Activated T-helper 9 cell treated with anti-CD3 and anti-CD28 coated beads, Interleukin-2, amount 50 U/mL, for 16 hours (primary cell): Measurements from ENCODE around the gene ZSCAN26.
"Not testable (repeated sequence)": the region's sequence is repeated elsewhere in the genome, so short reads cannot be mapped to it uniquely, and the experiment has no call there.

Experiments used
- DNase-seq: peaks from one replicate; pipeline ENCODE4 v3.0.0-alpha.2; 2020; ENCODE audit warnings: low read depth

The ZSCAN26 gene

GRCh38 chr6:28257042-28257441 is 9.9 kb upstream of the ZSCAN26 start:
- no peak for DNase-seq

- peak; percentile 40 for DNase-seq
These were observed 7.8 kb upstream of the ZSCAN26 start, which contains the start of gene NKAPL for GRCh38 chr6:28258877-28259777. Gene NKAPL (plus strand): TSS chr6:28259297. CDS start chr6:28259372, 75 bp downstream.

GRCh38 chr6:28263922-28264321 is 3.0 kb upstream of the ZSCAN26 start:
- no peak for DNase-seq

- DNase-seq = no peak
These were observed 2.0 kb upstream of the ZSCAN26 start for GRCh38 chr6:28264834-28265401.

- DNase-seq = no peak
These were observed 381 bp upstream of the ZSCAN26 start for GRCh38 chr6:28266563-28266961.

- DNase-seq = no peak
These were observed 734 bp downstream of the ZSCAN26 start for GRCh38 chr6:28267695-28268059.

GRCh38 chr6:28269492-28269891 is 2.5 kb downstream of the ZSCAN26 start:
- DNase-seq = no peak

- no peak for DNase-seq
These were observed 7.9 kb downstream of the ZSCAN26 start for GRCh38 chr6:28274888-28275287.

DNA sequence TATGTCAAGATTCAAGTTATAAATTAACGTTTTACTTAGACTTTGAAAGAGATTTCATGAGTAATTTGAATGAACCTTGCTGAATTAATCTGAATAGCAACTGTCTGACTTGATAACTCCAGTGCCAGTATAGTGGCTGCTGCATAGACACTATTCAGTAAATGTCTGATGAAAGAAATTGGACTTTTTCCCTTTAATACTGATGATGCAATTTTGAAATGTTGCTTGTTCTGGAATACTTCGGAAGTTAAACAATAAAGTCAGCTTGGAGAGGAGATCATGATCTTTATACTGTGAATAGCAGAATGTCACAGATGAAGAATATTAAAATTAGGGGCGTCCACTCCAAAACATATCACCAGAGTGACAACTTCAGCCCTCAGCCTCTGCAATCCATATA is 10.8 kb downstream of the ZSCAN26 start:
- no peak for DNase-seq

- DNase-seq = no peak
These were observed 13.8 kb downstream of the ZSCAN26 start for GRCh38 chr6:28280595-28281287.

DNA sequence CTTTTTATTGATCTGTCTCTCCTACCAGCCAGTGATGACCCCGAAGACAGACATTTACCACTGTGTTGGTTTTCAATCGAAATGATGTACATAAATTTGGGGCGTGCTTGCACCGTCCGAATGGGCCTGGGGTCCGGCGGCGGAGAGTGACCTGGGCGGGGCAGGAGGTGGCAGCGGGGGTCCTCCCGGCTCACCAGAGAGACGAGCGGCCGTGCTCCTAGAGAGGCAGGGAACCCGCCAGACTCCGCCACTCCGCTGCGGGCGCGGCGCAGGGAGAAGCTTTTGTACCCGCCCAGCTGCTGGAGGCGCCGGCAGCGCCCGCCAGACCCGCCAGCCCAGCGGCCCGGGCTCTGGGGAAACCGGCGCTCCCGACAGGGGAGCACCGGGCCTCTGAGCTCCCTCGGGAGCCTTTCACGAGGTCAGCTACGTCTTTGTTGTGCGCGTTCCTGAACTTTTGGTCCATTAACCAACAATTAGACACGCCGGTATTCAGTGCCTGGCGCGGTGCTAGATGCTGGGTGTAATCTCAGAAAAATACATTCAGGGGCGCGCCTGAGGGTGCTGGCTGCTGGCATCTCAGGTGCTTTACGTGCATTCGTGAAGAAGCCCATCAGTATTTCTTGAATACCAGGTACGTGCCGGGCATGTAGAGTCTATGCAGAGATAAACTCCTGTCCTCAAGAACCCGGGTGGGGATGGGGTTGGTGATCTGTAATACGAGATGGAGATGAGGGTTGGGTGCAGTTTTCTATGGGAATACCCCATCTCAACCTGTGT is 14.5 kb downstream of the ZSCAN26 start, which contains the start of gene PGBD1:
Gene PGBD1, plus strand, starts transcription at position 285 of the 777 bp plus-strand sequence. CDS start 2,242 bp downstream, outside the sequence.
- peak; percentile 18 for DNase-seq

GRCh38 chr6:28282926-28283325 is 16.0 kb downstream of the ZSCAN26 start:
- no peak for DNase-seq

DNA sequence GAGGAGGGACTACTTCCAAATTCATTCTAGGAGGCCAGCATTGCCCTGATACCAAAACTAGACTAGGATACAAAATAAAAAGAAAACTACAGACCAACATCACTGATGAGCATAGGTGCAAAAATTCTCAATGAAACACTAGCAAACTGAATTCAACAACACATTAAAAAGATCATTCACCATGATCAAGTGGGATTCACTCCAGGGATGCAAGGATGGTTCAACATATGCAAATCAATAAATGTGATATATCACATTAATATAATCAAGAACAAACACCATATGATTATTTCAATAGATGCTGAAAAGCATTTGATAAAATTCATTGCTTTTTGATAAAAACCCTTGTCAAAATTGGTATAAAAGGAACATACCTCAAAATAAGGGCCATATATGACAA is 24.6 kb downstream of the ZSCAN26 start:
- no peak for DNase-seq

- DNase-seq = no peak
These were observed 28.4 kb downstream of the ZSCAN26 start for GRCh38 chr6:28295326-28295725.

DNA sequence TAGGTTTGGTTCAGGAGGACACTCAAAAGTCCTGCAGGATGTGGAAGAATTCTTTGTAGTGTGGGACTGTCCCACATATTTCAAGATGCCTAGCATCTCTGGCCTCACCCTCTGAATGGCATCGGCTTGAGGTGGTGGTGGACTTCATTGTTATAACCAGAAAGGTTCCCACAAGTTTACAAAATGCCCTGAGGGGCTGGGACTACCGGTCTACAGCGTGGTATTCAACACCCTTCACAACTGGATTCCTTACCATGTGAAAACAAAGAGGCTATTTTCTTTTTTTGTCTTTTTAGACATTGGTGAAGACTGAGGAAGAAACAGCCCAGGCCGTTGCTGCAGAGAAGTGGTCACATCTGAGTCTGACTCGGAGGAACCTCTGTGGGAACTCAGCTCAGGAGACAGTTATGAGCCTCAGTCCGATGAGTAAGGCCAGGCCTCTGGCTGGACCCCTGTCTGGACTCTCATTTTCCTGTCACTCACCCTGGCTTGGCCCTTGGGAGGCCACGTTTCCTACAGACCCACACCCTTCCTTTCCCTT is 29.6 kb downstream of the ZSCAN26 start:
- no peak for DNase-seq

- DNase-seq = no peak
These were observed 36.6 kb downstream of the ZSCAN26 start for GRCh38 chr6:28303570-28303969.

DNA sequence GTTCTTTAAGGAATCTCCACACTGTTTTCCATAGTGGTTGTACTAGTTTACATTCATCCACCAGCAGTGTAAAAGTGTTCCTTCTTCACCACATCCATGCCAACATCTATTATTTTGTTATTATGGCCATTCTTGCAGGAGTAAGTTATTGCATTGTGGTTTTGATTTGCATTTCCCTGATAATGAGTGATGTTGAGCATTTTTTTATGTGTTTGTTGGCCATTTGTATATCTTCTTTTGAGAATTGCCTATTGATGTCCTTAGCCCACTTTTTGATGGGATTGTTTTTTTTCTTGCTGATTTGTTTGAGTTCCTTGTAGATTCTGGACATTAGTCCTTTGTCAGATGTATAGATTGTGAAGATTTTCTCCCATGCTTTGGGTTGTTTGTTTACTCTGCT is 39.4 kb downstream of the ZSCAN26 start:
- not testable (repeated sequence) for DNase-seq

- no peak for DNase-seq
These were observed 44.3 kb downstream of the ZSCAN26 start for GRCh38 chr6:28311139-28311823.

- DNase-seq = no peak
These were observed 46.0 kb downstream of the ZSCAN26 start for GRCh38 chr6:28312939-28313338.

DNA sequence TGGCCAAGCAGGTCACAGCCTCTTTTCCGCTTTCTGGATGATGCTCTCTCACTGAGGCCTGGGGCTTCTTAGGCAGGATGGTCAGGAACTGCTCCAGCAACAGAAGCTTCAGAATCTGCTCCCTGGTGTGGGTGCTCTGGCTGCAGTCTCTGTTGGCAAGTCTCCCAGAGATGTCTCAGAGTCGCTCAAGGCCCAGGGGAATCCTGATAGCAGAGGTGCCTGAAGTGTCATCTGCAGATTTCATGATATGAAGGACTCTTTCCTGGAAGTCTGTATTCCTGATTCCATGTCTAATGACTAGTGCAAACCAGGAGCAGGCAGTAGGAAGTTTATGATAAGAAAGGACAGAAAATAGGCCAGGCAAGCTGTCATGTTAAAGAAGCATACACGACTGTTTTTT is 48.7 kb downstream of the ZSCAN26 start:
- no peak for DNase-seq

- not testable (repeated sequence) for DNase-seq
These were observed 50.9 kb downstream of the ZSCAN26 start for GRCh38 chr6:28317866-28318265.
